Skeletal muscle satellite cell (primary cell): ENCODE measurements around the gene GPR89A. TPM values are rescaled to one million over a fixed set of nuclear protein-coding genes. Genes with fewer than 3 reads are reported as not detected.
"Not testable (repeated sequence)": the region's sequence is repeated elsewhere in the genome, so short reads cannot be mapped to it uniquely, and the experiment has no call there.

Source experiments
- H3K27me3 ChIP-seq: 2 replicates; pipeline ENCODE4 v1.7.0; 2013; ENCODE audit warnings: low read length; ENCODE audit not compliant: control insufficient read depth, insufficient read depth
- H3K36me3 ChIP-seq: 2 replicates; pipeline ENCODE4 v1.7.0; 2013; ENCODE audit warnings: mild to moderate bottlenecking, control low read depth, low read length; ENCODE audit not compliant: insufficient read depth
- H3K4me1 ChIP-seq: 2 replicates; pipeline ENCODE4 v1.7.0; 2013; ENCODE audit warnings: low read length; ENCODE audit not compliant: control insufficient read depth, insufficient read depth
- H3K4me2 ChIP-seq: 2 replicates; pipeline ENCODE4 v1.7.0; 2013; ENCODE audit warnings: mild to moderate bottlenecking, low read length
- H3K4me3 ChIP-seq: 2 replicates; pipeline ENCODE4 v1.7.0; 2013; ENCODE audit warnings: low read length
- H3K9ac ChIP-seq: 2 replicates; pipeline ENCODE4 v1.7.0; 2013; ENCODE audit warnings: mild to moderate bottlenecking, low read depth, low read length, moderate library complexity
- H3K9me3 ChIP-seq: replicated peaks from 2 replicates; pipeline ENCODE4 v1.7.0; 2013; ENCODE audit warnings: mild to moderate bottlenecking, control low read depth, low read length
- total RNA-seq: library from RNA; depleted of rRNA; stranded (reverse); fragments of >200 nt; gene quantifications from 2 replicates; pipeline ENCODE4 v1.2.3, GENCODE V29; 2012; rRNA removed

Gene GPR89A
- 20.0 and 26.9 TPM in 2 replicates for total RNA-seq

- peak within 1 kb of the TSS; percentile 78 for H3K4me2 ChIP-seq
- H3K27me3 ChIP-seq, H3K36me3 ChIP-seq, H3K4me1 ChIP-seq, H3K9me3 ChIP-seq: not testable (repeated sequence)
- H3K4me3 ChIP-seq = peak within 1 kb of the TSS; percentile 96
- H3K9ac ChIP-seq = peak within 1 kb of the TSS; percentile 92
These were observed at the start of gene GPR89A for GRCh38 chr1:145607833-145608733. GPR89A (plus strand) TSS chr1:145607988; CDS start chr1:145608134, 146 bp downstream.

GRCh38 chr1:145586820-145587219 lies 21.0 kb upstream of the GPR89A start:
- not testable (repeated sequence) for H3K9ac ChIP-seq, H3K4me3 ChIP-seq, H3K27me3 ChIP-seq, H3K36me3 ChIP-seq, H3K4me2 ChIP-seq, H3K4me1 ChIP-seq, H3K9me3 ChIP-seq

GRCh38 chr1:145590806-145591205 lies 17.0 kb upstream of the GPR89A start:
- not testable (repeated sequence) for H3K27me3 ChIP-seq, H3K9me3 ChIP-seq, H3K4me3 ChIP-seq, H3K4me2 ChIP-seq, H3K4me1 ChIP-seq, H3K36me3 ChIP-seq, H3K9ac ChIP-seq

- H3K4me3 ChIP-seq, H3K4me1 ChIP-seq, H3K36me3 ChIP-seq: not testable (repeated sequence)
These were observed 15.4 kb upstream of the GPR89A start for GRCh38 chr1:145592347-145592746.

GRCh38 chr1:145595421-145595820 lies 12.4 kb upstream of the GPR89A start:
- H3K9me3 ChIP-seq, H3K27me3 ChIP-seq, H3K9ac ChIP-seq, H3K4me3 ChIP-seq, H3K4me2 ChIP-seq, H3K36me3 ChIP-seq, H3K4me1 ChIP-seq: not testable (repeated sequence)

More at GRCh38 chr1:145592347-145592746, 15.4 kb upstream of the GPR89A start:
- not testable (repeated sequence) for H3K4me2 ChIP-seq, H3K9me3 ChIP-seq, H3K9ac ChIP-seq, H3K27me3 ChIP-seq

- H3K4me2 ChIP-seq, H3K4me3 ChIP-seq, H3K36me3 ChIP-seq, H3K9ac ChIP-seq, H3K27me3 ChIP-seq, H3K9me3 ChIP-seq, H3K4me1 ChIP-seq: not testable (repeated sequence)
These were observed 11.6 kb upstream of the GPR89A start for GRCh38 chr1:145596236-145596635.

- H3K4me2 ChIP-seq, H3K4me1 ChIP-seq, H3K36me3 ChIP-seq, H3K9ac ChIP-seq, H3K9me3 ChIP-seq, H3K27me3 ChIP-seq, H3K4me3 ChIP-seq: not testable (repeated sequence)
These were observed 8.4 kb upstream of the GPR89A start for GRCh38 chr1:145599426-145599825.

GRCh38 chr1:145601593-145601992 lies 6.2 kb upstream of the GPR89A start:
- Histone ChIP-seq H3K4me1 (no peaks in the 10 kb centered on the region), H3K36me3 (no peaks in the 10 kb centered on the region), H3K4me3 (no peak overlapping the region), H3K9me3 (no peaks in the 10 kb centered on the region), H3K27me3 (no peaks in the 10 kb centered on the region), H3K4me2 (no peak overlapping the region), H3K9ac (no peak overlapping the region)

GRCh38 chr1:145606840-145607239 lies 948 bp upstream of the GPR89A start:
- not testable (repeated sequence) for H3K4me2 ChIP-seq, H3K4me1 ChIP-seq, H3K9me3 ChIP-seq, H3K9ac ChIP-seq, H3K27me3 ChIP-seq, H3K36me3 ChIP-seq, H3K4me3 ChIP-seq

- H3K27me3 ChIP-seq, H3K4me2 ChIP-seq, H3K9me3 ChIP-seq: not testable (repeated sequence)
These were observed 499 bp upstream of the GPR89A start for GRCh38 chr1:145607289-145607688.

GRCh38 chr1:145610744-145611143 lies 3.0 kb downstream of the GPR89A start:
- not testable (repeated sequence) for H3K9ac ChIP-seq, H3K4me2 ChIP-seq, H3K27me3 ChIP-seq, H3K4me3 ChIP-seq, H3K4me1 ChIP-seq, H3K9me3 ChIP-seq, H3K36me3 ChIP-seq

More at GRCh38 chr1:145607289-145607688, 499 bp upstream of the GPR89A start:
- not testable (repeated sequence) for H3K4me1 ChIP-seq, H3K4me3 ChIP-seq, H3K36me3 ChIP-seq, H3K9ac ChIP-seq

GRCh38 chr1:145620073-145620472 lies 12.3 kb downstream of the GPR89A start:
- H3K4me2 ChIP-seq, H3K9ac ChIP-seq, H3K9me3 ChIP-seq, H3K4me1 ChIP-seq, H3K36me3 ChIP-seq, H3K27me3 ChIP-seq, H3K4me3 ChIP-seq: not testable (repeated sequence)
